Measurements from ENCODE around the gene PIMREG.

- TF ChIP-seq CTCF (IDR thresholded peaks at IDR 0.05) (no peak), POLR2A (IDR thresholded peaks at IDR 0.05) (no peak)
These were observed 24.0 kb upstream of the PIMREG start for GRCh38 chr17:6420173-6420641.
